PFSK-1 (cell line): ENCODE measurements around the gene MGLL.

Source experiments
- REST ChIP-seq, 2 experiments: IDR thresholded peaks; 2 replicates each; pipeline versions ENCODE4 v1.6.1 to v1.8.0; 2011 to 2012; ENCODE audit warnings: low read depth in 2 of 2, low read length in 2 of 2, control low read depth in 1 of 2, inconsistent platforms in 1 of 2, mild to moderate bottlenecking in 1 of 2, moderate library complexity in 1 of 2; ENCODE audit not compliant: insufficient read depth in 1 of 2
- TAF1 ChIP-seq: IDR thresholded peaks from 2 replicates; pipeline ENCODE4 v1.6.1; 2012; ENCODE audit warnings: low read length, control low read depth, borderline replicate concordance; ENCODE audit not compliant: insufficient read depth

- TF ChIP-seq REST (IDR thresholded peaks at IDR 0.05; ENCODE audit: insufficient read depth in 1 of 2, low read depth in 2 of 2, low read length in 2 of 2) (no peak), TAF1 (no peak)
These were observed 77.4 kb downstream of the MGLL start for GRCh38 chr3:127744875-127745274.
